ENCODE measurements around the gene SHC2. TPM values are rescaled to one million over a fixed set of nuclear protein-coding genes. Genes with fewer than 3 reads are reported as not detected.

SHC2 gene
- total RNA-seq, 1 experiment from 2014 or later, result 6.7 TPM

DNA sequence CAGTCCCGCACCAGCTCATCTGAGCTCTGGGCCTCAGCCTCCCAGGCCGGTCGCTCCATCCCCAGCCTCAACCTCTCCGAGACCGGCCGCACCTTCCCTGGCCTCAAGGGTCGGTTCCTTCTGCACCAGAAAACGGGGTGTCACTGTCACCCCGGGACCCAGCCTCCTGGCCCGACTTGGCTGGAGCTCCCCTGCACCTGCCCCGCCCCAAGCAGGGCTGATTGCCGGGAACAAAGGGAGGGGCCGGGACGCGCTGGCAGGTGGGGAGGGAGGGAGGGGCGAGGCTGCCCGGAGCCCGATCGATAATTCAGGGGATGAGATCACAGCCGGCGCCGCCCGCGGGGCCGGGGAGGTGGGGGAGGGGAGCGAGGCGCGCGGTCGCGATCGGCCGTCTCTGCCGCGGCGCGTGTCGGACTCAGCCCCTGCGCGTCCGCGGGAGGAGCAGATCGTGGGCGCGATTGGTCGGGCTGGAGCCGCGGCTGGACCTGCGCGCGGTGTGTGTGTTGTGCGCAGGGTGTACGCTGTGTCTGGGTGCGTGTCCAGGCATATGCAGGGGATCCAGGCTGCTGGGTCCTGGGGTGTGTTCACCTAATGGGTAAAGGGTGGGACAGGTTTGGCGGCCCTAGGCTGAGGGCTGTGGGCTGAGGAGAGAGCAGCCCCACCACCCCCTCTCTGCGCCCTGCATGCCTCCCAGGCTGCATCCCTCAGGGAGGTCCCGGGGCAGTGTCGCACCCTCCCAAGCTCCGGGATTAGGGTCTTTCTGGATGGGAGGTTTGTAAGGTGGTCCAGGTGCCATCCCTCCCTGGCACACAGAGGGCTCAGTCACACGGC is 1.1 kb upstream of the SHC2 start:
- ChIA-PET POLR2A (no interaction called here), CTCF (interaction anchor here (0.5 kb wide), 1 partner anchor 18 kb away, joined by 13 read pairs; no protein-coding TSS in a partner anchor)
- intact Hi-C loops (cut with micrococcal nuclease; ENCODE audit: unreplicated experiment) (no loop called here), in situ Hi-C loops (cut with HindIII; ENCODE audit: low pct_unique_long_range_greater_than_20kb, low sequenced_read_pairs) (no loop called here)
- Histone ChIP-seq H3K36me3 (ENCODE audit: control insufficient read depth, insufficient read depth, low read length) (no peaks in the 10 kb centered on the region), H3K27me3 (ENCODE audit: control insufficient read depth, insufficient read depth, low read length) (no peaks in the 10 kb centered on the region), H3K4me3 (ENCODE audit: low read depth in 2 of 2, low read length in 2 of 2) (peak overlapping the region; percentile 18 to 42), H3K4me1 (ENCODE audit: control insufficient read depth, insufficient read depth, low read length) (no peaks in the 10 kb centered on the region), H3K9me3 (ENCODE audit: control insufficient read depth, insufficient read depth, low read depth, low read length) (no peaks in the 10 kb centered on the region), H3K27ac (ENCODE audit: low read length) (no peak overlapping the region)
- TF ChIP-seq SIN3A (IDR thresholded peaks at IDR 0.05; ENCODE audit: borderline replicate concordance, insufficient read depth, low read depth, low read length) (no peak), POLR2AphosphoS5 (IDR thresholded peaks at IDR 0.05; ENCODE audit: low read depth, low read length) (no peak)
- TF ChIP-seq, protein P1, sequence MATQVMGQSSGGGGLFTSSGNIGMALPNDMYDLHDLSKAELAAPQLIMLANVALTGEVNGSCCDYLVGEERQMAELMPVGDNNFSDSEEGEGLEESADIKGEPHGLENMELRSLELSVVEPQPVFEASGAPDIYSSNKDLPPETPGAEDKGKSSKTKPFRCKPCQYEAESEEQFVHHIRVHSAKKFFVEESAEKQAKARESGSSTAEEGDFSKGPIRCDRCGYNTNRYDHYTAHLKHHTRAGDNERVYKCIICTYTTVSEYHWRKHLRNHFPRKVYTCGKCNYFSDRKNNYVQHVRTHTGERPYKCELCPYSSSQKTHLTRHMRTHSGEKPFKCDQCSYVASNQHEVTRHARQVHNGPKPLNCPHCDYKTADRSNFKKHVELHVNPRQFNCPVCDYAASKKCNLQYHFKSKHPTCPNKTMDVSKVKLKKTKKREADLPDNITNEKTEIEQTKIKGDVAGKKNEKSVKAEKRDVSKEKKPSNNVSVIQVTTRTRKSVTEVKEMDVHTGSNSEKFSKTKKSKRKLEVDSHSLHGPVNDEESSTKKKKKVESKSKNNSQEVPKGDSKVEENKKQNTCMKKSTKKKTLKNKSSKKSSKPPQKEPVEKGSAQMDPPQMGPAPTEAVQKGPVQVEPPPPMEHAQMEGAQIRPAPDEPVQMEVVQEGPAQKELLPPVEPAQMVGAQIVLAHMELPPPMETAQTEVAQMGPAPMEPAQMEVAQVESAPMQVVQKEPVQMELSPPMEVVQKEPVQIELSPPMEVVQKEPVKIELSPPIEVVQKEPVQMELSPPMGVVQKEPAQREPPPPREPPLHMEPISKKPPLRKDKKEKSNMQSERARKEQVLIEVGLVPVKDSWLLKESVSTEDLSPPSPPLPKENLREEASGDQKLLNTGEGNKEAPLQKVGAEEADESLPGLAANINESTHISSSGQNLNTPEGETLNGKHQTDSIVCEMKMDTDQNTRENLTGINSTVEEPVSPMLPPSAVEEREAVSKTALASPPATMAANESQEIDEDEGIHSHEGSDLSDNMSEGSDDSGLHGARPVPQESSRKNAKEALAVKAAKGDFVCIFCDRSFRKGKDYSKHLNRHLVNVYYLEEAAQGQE (IDR thresholded peaks at IDR 0.05; ENCODE audit: insufficient read depth in 1 of 2, low read depth in 2 of 2, low read length in 1 of 2), result no peak
- peak; percentile 60 for ATAC-seq
- DNase-seq (ENCODE audit: low read depth, low spot score), result no peak
- no TSS peak for BruUV-seq (replicated peaks)

DNA sequence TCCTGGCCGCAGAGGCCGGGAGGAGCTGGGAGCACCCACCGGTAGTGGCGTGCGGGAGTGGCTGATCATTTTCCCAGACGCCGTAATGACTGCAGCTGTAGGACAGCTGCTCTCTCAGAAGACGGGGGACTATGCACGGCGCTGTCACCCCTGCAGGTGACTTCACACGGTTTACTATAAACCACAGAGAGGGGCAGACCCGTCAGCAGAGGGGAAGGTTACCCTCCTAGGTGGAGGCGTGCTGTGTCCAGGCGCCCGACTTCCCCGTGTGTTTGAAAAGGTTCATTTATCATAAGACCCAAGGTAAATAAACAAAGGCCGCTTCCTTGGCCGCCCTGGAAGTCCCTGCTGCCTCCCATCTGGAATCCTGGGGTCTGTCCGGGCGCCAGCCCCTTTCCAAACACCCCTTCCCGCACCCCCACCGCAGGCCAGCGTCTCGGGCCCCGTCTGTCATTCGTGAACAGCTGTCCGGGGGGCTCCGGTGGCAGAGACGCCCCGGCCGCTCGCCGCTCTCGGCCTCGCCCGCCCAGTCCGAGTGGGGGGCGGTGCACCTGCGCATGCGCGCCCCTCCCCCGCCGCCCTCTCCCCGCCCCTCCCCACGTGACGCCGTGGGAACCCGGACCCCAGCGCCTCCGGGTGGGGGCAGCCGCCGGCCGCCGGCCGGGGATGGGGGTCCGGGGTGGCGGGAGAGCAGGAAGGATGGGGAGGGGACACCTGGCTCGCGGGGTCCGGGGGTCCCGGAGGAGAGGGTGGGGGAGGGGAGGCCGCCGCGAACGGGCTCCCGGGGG is 915 bp downstream of the SHC2 start:
- Histone ChIP-seq H3K27me3 (ENCODE audit: control insufficient read depth, insufficient read depth, low read length) (no peaks in the 10 kb centered on the region), H3K36me3 (ENCODE audit: control insufficient read depth, insufficient read depth, low read length) (no peaks in the 10 kb centered on the region), H3K4me1 (ENCODE audit: control insufficient read depth, insufficient read depth, low read length) (no peaks in the 10 kb centered on the region), H3K9me3 (ENCODE audit: control insufficient read depth, insufficient read depth, low read depth, low read length) (no peaks in the 10 kb centered on the region), H3K27ac (ENCODE audit: low read length) (peak overlapping the region; percentile 29; the same call in 1 of the 2 replicates), H3K4me3 (ENCODE audit: low read depth in 2 of 2, low read length in 2 of 2) (peak overlapping the region; percentile 43 to 60)
- intact Hi-C loops (cut with micrococcal nuclease; ENCODE audit: unreplicated experiment) (no loop called here), in situ Hi-C loops (cut with HindIII; ENCODE audit: low pct_unique_long_range_greater_than_20kb, low sequenced_read_pairs) (no loop called here)
- no peak for DNase-seq (ENCODE audit: low read depth, low spot score)
- POLR2A ChIA-PET, result no interaction called here
- peak; percentile 67 for ATAC-seq
- BruUV-seq (replicated peaks), result no TSS peak
- TF ChIP-seq, protein P2, sequence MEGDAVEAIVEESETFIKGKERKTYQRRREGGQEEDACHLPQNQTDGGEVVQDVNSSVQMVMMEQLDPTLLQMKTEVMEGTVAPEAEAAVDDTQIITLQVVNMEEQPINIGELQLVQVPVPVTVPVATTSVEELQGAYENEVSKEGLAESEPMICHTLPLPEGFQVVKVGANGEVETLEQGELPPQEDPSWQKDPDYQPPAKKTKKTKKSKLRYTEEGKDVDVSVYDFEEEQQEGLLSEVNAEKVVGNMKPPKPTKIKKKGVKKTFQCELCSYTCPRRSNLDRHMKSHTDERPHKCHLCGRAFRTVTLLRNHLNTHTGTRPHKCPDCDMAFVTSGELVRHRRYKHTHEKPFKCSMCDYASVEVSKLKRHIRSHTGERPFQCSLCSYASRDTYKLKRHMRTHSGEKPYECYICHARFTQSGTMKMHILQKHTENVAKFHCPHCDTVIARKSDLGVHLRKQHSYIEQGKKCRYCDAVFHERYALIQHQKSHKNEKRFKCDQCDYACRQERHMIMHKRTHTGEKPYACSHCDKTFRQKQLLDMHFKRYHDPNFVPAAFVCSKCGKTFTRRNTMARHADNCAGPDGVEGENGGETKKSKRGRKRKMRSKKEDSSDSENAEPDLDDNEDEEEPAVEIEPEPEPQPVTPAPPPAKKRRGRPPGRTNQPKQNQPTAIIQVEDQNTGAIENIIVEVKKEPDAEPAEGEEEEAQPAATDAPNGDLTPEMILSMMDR (IDR thresholded peaks at IDR 0.05), result no peak
- TF ChIP-seq POLR2AphosphoS5 (IDR thresholded peaks at IDR 0.05; ENCODE audit: low read depth, low read length), result no peak
- no peak for TF ChIP-seq SIN3A (IDR thresholded peaks at IDR 0.05; ENCODE audit: borderline replicate concordance, insufficient read depth, low read depth, low read length)
- TF ChIP-seq, protein P1 (IDR thresholded peaks at IDR 0.05; ENCODE audit: insufficient read depth in 1 of 2, low read depth in 2 of 2, low read length in 1 of 2), result no peak
- no peak for TF ChIP-seq TCF7L2 (IDR thresholded peaks at IDR 0.05; ENCODE audit: low read depth, low read length)
- CTCF ChIA-PET, result no interaction called here
